Stomach (tissue), 9 donors: ENCODE measurements around the gene CRACR2B. TPM values are rescaled to one million over a fixed set of nuclear protein-coding genes. Genes with fewer than 3 reads are reported as not detected.

Experiments used
- DNase-seq, 2 donors: peaks; one replicate each; pipeline versions ENCODE4 v3.0.0 to v3.0.0-alpha.2; 2013 to 2019
- H3K27ac ChIP-seq, 5 donors: fragments of 200-600 bp in 4 of 5; sonication (generic) in 4 of 5; one replicate each; pipeline ENCODE4 v1.5.1; 2013 to 2019; ENCODE audit warnings: mild to moderate bottlenecking in 1 of 5, moderate library complexity in 1 of 5
- H3K27me3 ChIP-seq, 3 donors: fragments of 200-600 bp; sonication (generic); one replicate each; pipeline ENCODE4 v1.5.1; 2017 to 2019; ENCODE audit warnings: mixed run types in 1 of 3
- H3K36me3 ChIP-seq, 4 donors: fragments of 200-600 bp; sonication (generic); 1 replicate in 3 of 4; 2 replicates in 1 of 4; pipeline ENCODE4 v1.5.1; 2016 to 2019
- H3K4me1 ChIP-seq, 4 donors: fragments of 200-600 bp; sonication (generic); one replicate each; pipeline ENCODE4 v1.5.1; 2016 to 2019
- H3K4me3 ChIP-seq, 4 donors: fragments of 200-600 bp; sonication (generic) in 3 of 4; one replicate each; pipeline ENCODE4 v1.5.1; 2016 to 2019; ENCODE audit warnings: mild to moderate bottlenecking in 1 of 4
- H3K9me3 ChIP-seq, 4 donors: fragments of 200-600 bp; sonication (generic); one replicate each; pipeline ENCODE4 v1.5.1; 2016 to 2019
- EP300 ChIP-seq: sonication (generic); formaldehyde crosslinking; IDR thresholded peaks from one replicate; pipeline ENCODE4 v1.6.1; 2017; ENCODE audit warnings: antibody characterized with exemption
- POLR2A ChIP-seq, 4 donors: fragments of 450-650 bp; IDR thresholded peaks; one replicate each; pipeline ENCODE4 v1.6.1; 2016; ENCODE audit warnings: antibody characterized with exemption in 4 of 4, control low read depth in 2 of 4, mild to moderate bottlenecking in 1 of 4, moderate library complexity in 1 of 4
- POLR2AphosphoS5 ChIP-seq, 3 donors: sonication (generic); formaldehyde crosslinking; IDR thresholded peaks; one replicate each; pipeline ENCODE4 v1.6.1; 2016; ENCODE audit warnings: antibody characterized with exemption in 3 of 3
- WGBS, 5 donors: extraction: QIAGEN DNeasy Blood & Tissue Kit in 3 of 5; methylation state at CpG; one replicate each; pipeline versions ENCODE4 v1.1.5 to v1.1.7; 2013 to 2018; 5-methylcytosine and 5-hydroxymethylcytosine counted together
- intact Hi-C: fragments of 100-400 bp; cut with DNase I; formaldehyde crosslinking; loops from one replicate; pipeline ENCODE4 v1.15.1; 2023; ENCODE audit warnings: low total_unique reads
- polyA plus RNA-seq, 3 donors: library from polyadenylated mRNA; stranded (reverse); fragments of 200-250 nt; gene quantifications; one replicate each; pipeline ENCODE4 v1.2.3, GENCODE V29; 2013
- total RNA-seq, 5 donors: library from RNA; depleted of rRNA; stranded (reverse); fragments of >200 nt; gene quantifications; one replicate each; pipeline versions ENCODE4 v1.1.0 to v1.2.3, GENCODE V29; 2014 to 2016
- TF ChIP-seq, protein P1 (sequence below), 7 experiments: fragments of 450-650 bp in 4 of 7; fragments of 200-600 bp in 3 of 7; sonication (generic) in 3 of 7; IDR thresholded peaks; one replicate each; pipeline ENCODE4 v1.5.1; 2016 to 2019; ENCODE audit warnings: antibody characterized with exemption in 7 of 7, control low read depth in 2 of 7, mild to moderate bottlenecking in 1 of 7
- donor health status: healthy with polysubstance abuse.
- donor health status: Bipolar disorder and iron deficiency.
- donor health status: healthy.

The CRACR2B gene
- total and polyA plus RNA-seq, 8 donors: 12.7 to 556 (median 126) TPM

DNA sequence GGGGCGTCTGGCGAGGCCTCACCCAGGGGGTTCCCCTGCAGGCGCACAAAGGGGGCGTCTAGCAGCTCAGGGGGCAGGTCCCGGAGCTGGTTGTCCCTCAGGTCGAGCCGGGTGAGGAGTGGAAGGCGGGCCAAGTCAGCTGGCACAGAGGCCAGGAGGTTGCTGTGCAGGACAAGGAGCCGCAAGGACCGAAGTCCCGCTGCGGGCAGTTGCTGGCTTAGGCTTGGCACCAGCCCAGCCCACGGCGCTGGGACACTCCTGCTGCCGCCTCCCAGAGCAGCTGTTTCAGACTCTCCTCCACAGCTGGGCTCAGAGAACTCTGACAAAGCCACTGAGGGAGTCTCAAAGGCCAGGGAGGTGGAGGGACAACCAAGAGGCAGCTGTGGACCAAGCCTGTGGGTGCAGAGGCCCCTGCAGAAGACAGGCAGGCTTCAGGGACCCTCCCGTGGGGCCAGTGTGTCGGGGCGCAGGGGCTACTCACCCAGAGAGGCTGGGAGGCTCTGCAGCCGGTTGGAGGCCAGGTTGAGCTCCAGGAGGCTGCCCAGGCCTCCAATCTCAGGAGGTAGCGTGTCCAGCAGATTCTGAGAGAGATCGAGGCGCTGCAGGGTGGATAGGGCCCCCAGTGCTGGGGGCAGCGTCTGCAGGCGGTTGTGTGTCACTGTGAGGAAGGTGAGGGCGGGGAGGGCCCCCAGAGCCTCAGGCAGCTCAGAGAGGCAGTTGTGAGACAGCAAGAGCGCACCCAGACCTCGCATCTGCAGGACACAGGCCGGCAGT is 24.8 kb upstream of the CRACR2B start:
- intact Hi-C loops: no loop called here
- H3K27me3 ChIP-seq: no peaks in the 10 kb centered on the region
- 84 to 95% (median 88%) methylated on average over 15 to 28 of the region's 28 CpGs for WGBS, 5 donors
- H3K27ac ChIP-seq: no peak overlapping the region
- H3K36me3 ChIP-seq: peaks cover 11 to 44% (median 39%) of the 10 kb centered on the region in 4 donors
- no peak overlapping the region for H3K4me3 ChIP-seq
- H3K9me3 ChIP-seq: no peaks in the 10 kb centered on the region
- DNase-seq: no peak
- H3K4me1 ChIP-seq: peaks cover 23 to 44% (median 34%) of the 10 kb centered on the region in 4 donors
- TF ChIP-seq POLR2A (IDR thresholded peaks at IDR 0.05) (no peak), EP300 (no peak), POLR2AphosphoS5 (IDR thresholded peaks at IDR 0.05) (no peak)
- TF ChIP-seq, protein P1, sequence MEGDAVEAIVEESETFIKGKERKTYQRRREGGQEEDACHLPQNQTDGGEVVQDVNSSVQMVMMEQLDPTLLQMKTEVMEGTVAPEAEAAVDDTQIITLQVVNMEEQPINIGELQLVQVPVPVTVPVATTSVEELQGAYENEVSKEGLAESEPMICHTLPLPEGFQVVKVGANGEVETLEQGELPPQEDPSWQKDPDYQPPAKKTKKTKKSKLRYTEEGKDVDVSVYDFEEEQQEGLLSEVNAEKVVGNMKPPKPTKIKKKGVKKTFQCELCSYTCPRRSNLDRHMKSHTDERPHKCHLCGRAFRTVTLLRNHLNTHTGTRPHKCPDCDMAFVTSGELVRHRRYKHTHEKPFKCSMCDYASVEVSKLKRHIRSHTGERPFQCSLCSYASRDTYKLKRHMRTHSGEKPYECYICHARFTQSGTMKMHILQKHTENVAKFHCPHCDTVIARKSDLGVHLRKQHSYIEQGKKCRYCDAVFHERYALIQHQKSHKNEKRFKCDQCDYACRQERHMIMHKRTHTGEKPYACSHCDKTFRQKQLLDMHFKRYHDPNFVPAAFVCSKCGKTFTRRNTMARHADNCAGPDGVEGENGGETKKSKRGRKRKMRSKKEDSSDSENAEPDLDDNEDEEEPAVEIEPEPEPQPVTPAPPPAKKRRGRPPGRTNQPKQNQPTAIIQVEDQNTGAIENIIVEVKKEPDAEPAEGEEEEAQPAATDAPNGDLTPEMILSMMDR (IDR thresholded peaks at IDR 0.05): no peak

GRCh38 chr11:803467-803742 is 24.3 kb upstream of the CRACR2B start:
- Histone ChIP-seq H3K4me1 (peaks cover 24 to 46% (median 36%) of the 10 kb centered on the region in 4 donors), H3K27me3 (no peaks in the 10 kb centered on the region), H3K27ac (no peak overlapping the region), H3K36me3 (peaks cover 11 to 44% (median 39%) of the 10 kb centered on the region in 4 donors), H3K4me3 (no peak overlapping the region), H3K9me3 (no peaks in the 10 kb centered on the region)
- no peak for TF ChIP-seq POLR2A (IDR thresholded peaks at IDR 0.05)
- TF ChIP-seq POLR2AphosphoS5 (IDR thresholded peaks at IDR 0.05): no peak
- intact Hi-C loops: no loop called here
- DNase-seq: no peak
- 78 to 98% (median 91%) methylated on average over 5 to 8 of the region's 8 CpGs for WGBS, 5 donors

DNA sequence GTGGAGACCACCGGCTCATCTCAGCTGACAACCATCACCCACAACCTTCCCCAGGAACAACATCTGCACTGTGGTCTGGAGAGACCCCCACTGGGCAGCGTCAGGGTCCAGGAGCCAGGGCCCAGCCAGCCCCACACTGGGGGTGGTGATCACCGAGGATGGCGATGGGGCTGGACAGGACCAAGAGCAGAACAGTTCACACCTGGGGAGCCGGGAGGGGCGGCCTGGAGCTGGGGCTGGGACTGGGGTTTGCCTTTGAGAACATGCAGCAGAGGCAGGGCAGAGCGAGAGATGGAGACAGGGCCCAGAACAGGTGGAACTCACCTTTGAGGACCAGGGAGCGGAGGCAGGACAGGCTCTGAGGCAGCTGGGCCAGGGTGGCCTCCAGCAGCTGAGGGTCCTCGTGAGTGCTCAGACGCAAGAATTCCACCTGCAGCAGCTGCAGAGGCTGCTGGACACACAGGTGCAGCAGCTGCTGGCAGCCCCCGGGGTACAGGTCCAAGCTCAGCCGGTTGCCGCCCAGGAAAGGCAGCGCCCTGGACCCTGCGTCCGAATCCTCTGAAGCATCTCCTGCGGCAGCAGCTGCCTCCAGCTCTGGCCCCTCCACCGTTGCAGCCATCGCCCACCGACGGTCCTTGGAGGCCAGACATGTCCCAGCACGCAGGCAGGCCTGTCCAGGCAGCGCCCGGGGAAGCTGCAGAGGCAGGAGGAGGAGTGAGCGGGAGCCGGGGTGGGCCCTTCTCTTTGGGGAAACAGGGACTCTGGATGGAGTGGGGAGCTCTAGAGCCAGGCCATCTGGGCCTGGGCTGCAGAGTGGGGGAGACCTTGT is 23.7 kb upstream of the CRACR2B start:
- Histone ChIP-seq H3K9me3 (no peaks in the 10 kb centered on the region), H3K4me3 (peak overlapping the region in 3 of 4 donors; percentile 61 to 71 (median 70)), H3K4me1 (peaks cover 27 to 49% (median 39%) of the 10 kb centered on the region in 4 donors), H3K36me3 (peaks cover 11 to 44% (median 39%) of the 10 kb centered on the region in 4 donors), H3K27ac (peak overlapping the region in 2 of 5 donors; percentile 89 to 92), H3K27me3 (no peaks in the 10 kb centered on the region)
- DNase-seq: no peak
- 51 to 69% (median 57%) methylated on average over 15 to 26 of the region's 26 CpGs for WGBS, 5 donors
- intact Hi-C loops: no loop called here
- no peak for TF ChIP-seq POLR2AphosphoS5 (IDR thresholded peaks at IDR 0.05)
- no peak for TF ChIP-seq EP300
- TF ChIP-seq, protein P1 (IDR thresholded peaks at IDR 0.05): no peak
- TF ChIP-seq POLR2A (IDR thresholded peaks at IDR 0.05): no peak

GRCh38 chr11:804599-804964 is 23.1 kb upstream of the CRACR2B start:
- Histone ChIP-seq H3K36me3 (peaks cover 6 to 38% (median 35%) of the 10 kb centered on the region in 4 donors), H3K9me3 (no peaks in the 10 kb centered on the region), H3K27ac (peak overlapping the region; percentile 87 to 92 (median 89)), H3K4me1 (peaks cover 27 to 50% (median 40%) of the 10 kb centered on the region in 4 donors), H3K27me3 (no peaks in the 10 kb centered on the region), H3K4me3 (peak overlapping the region; percentile 61 to 71 (median 67))
- no peak for TF ChIP-seq POLR2AphosphoS5 (IDR thresholded peaks at IDR 0.05)
- TF ChIP-seq POLR2A (IDR thresholded peaks at IDR 0.05): no peak
- TF ChIP-seq, protein P1 (IDR thresholded peaks at IDR 0.05): no peak
- TF ChIP-seq EP300: no peak
- no peak for DNase-seq
- WGBS, 5 donors: 2 to 14% (median 5%) methylated on average over 15 to 18 of the region's 18 CpGs
- intact Hi-C loops: no loop called here
